GM12875 (cell line): ENCODE measurements around the gene FMNL2.

Experiments used
- H3K4me3 ChIP-seq: one replicate; pipeline ENCODE4 v1.5.1; 2011; ENCODE audit warnings: low read depth, low read length, control low read depth
- CTCF ChIP-seq: IDR thresholded peaks from 2 replicates; pipeline ENCODE4 v1.5.1; 2011; ENCODE audit warnings: low read depth, mild to moderate bottlenecking, control low read depth, inconsistent platforms, low read length, moderate library complexity, borderline replicate concordance; ENCODE audit not compliant: insufficient read depth

FMNL2 gene

GRCh38 chr2:152359573-152360363 lies 24.8 kb downstream of the FMNL2 start:
- no peak overlapping the region for H3K4me3 ChIP-seq
- TF ChIP-seq CTCF = no peak

GRCh38 chr2:152363936-152364335 lies 29.0 kb downstream of the FMNL2 start:
- H3K4me3 ChIP-seq = no peak overlapping the region
- TF ChIP-seq CTCF = no peak

- no peak overlapping the region for H3K4me3 ChIP-seq
- no peak for TF ChIP-seq CTCF
Observed at GRCh38 chr2:152367547-152368390, 32.8 kb downstream of the FMNL2 start.

- TF ChIP-seq CTCF = no peak
- H3K4me3 ChIP-seq = no peak overlapping the region
Observed at GRCh38 chr2:152369176-152369860, 34.3 kb downstream of the FMNL2 start.

- no peak for TF ChIP-seq CTCF
Observed at GRCh38 chr2:152370783-152371182, 35.8 kb downstream of the FMNL2 start.

GRCh38 chr2:152372438-152372984 lies 37.5 kb downstream of the FMNL2 start:
- no peak for TF ChIP-seq CTCF
- H3K4me3 ChIP-seq = no peak overlapping the region

More at GRCh38 chr2:152370783-152371182, 35.8 kb downstream of the FMNL2 start:
- H3K4me3 ChIP-seq = no peak overlapping the region
